GM18511 (cell line): ENCODE data around the gene KRTAP4-7.
"Not testable (repeated sequence)": the region's sequence is repeated elsewhere in the genome, so short reads cannot be mapped to it uniquely, and the experiment has no call there.

Experiments
- ATAC-seq: cut with Tn5 transposase; IDR thresholded peaks from one replicate; pipeline ENCODE4 v1.9.1; 2021; ENCODE audit warnings: mild to moderate bottlenecking, moderate library complexity; ENCODE audit not compliant: unreplicated experiment

The KRTAP4-7 gene

DNA sequence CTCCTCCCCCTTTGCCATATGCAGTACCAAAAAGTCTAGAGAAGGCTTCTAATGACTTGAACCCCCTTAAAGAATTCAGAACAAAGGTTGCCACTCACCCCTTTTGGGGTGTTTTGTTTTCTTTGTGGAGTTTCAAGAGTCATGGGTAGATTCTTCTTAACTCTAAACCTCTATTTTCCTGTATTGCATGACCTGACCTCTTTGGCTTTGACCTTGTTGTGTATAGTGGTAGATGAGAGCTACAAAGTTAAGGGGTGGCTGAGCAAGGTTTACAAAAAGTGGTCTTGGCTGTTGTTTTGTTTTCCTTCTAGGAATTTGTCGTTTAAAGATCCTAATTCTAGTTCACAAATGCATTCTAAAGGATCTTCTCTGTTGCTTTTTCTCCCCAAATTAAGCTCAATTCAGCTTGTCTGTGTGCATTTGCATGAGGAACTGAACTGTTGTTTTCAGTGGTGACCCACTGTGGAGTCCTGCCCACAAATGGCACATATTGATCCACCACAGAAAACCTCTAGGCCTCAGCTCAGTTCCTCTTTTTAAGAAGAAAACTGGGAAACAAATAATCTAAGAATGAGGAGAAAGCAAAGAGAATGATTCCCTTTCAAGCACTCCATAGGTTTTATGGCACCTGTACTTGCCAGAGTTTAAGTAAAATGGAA, 24.9 kb downstream of the KRTAP4-7 start:
- ATAC-seq, result not testable (repeated sequence)

DNA sequence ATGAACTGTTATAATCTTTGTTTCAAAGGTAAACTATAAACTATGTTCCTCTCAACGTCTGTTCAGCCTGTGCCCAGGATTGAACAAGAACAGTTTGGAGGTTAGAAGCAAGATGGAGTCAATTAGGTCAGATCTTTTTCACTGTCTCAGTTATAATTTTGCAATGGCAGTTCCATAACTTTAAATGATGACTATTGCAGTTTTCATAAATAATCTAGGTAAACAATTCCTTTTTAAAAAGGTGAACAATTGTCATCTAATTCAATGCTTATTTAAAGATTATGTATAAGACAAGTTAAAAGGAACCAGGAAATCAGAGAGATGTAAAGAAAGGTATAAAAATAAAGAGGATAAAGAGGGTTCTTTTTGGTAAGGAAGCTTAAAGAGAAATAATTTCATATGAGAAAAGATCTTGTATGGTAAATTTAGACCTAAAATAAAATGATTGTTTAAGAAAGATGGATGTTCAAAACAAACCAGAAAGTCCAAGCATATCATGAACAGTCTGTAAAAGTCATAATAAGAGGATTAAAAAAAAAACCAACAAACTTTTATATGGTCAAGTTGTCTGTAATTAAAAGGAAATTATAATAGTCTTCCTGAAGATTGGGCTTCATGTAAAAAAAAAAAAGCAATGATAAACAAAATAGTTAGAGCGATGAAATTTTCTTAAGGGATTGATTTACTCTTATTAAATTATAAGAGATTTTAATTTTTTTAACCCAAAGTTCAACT, 27.4 kb downstream of the KRTAP4-7 start:
- ATAC-seq, result no peak

DNA sequence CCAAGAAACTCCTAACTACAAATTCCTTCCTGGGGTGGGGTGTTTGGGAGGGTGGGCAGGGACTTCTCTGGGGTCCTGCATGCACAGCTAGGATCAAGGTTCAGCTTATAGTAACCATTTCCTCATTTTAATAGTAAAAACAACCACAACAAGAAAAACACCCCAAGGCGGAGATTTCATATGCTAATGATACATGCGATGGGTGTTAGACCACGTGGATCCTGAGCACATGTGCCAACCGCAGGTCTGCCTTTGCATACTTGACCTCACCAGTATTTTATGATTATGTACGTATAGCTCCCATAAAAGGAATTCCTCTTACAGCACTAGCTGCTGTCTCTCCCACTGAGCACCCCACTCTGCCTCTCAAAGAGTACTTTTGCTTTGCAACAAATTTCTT, 32.3 kb downstream of the KRTAP4-7 start:
- ATAC-seq, result no peak

DNA sequence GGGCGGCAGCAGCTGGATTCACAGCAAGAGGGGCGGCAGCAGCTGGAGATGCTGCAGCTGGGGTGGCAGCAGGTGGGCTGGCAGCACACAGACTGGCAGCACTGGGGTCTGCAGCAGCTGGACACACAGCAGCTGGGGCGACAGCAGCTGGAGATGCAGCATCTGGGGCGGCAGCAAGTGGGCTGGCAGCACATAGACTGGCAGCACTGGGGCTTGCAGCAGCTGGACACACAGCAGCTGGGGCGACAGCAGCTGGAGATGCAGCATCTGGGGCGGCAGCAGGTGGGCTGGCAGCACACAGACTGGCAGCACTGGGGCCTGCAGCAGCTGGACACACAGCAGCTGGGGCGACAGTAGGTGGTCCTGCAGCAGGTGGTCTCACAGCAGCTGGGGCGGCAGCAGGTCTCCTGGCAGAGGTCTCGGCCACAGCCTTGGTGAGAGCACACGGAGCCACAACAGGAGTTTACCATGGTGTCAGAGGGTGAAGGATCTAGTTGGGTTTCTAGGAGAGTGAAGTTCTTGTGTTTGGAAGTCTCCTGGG, 34.0 kb downstream of the KRTAP4-7 start, which contains the start of gene KRTAP4-11:
Gene KRTAP4-11, minus strand, starts transcription at position 528 of the 541 bp plus-strand sequence. Its CDS starts 58 bp downstream, at position 470.
- not testable (repeated sequence) for ATAC-seq

DNA sequence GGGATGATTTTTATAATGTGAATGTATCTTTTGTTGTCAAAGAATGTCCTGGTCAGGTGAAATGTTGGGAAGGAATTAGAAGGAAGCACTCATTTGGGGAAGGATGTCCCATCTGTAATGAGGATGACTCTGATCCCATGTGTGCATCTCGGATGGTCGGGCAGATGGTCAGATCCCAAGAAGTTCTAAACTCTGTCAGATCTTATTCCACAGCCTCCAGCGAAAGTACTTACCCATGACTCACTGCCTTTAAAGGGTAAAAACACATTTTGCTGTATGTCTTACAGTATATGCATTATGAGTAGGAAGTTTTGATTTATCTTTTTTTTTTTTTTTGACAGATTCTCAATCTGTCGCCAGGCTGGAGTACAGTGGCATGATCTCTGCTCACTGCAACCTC, 34.8 kb downstream of the KRTAP4-7 start:
- ATAC-seq, result no peak

DNA sequence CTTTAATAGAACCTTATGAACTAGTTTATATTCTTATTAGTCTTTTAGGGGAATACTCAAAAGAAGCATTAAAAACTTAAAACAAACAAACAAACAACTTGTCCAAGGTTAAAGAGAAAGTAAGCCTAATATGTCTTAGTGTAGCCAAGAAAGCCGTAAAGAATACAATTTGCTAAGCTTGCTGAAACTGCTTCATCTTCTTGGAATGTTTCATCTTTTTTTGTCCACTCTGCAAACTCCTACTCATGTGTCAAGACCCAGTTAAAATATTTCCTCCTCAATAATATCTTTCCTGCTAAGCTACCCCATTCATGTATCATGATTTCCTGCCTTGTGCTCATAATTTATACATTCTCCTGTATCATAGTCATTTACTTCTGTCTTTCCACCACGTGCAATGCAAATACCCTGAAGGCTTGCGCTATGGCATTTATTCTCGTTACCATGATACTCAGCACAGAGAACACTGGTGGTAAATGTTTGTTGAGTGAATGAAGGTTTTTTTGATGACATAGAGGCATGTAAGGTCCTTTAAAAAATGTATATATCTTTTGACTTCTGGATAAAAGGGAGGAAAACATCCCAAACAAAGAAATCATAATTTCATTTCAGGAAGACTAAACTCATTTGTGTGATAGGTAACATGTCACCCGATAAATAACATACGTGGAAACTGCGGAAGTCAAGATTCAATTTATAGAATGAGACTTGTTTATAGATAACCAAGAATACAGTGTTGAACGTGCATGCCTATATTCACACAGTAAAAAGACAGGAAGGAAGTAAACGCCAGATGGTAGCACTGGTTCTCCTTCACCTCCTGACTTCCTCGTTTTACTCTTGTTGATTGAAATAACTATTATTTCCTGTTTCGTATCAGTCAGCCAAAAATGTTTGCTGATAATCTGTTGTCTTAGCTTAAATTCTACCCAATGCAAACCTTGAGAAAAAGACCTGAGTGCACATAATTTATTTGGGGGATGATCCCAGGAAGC, 36.0 kb downstream of the KRTAP4-7 start:
- ATAC-seq, result not testable (repeated sequence)

DNA sequence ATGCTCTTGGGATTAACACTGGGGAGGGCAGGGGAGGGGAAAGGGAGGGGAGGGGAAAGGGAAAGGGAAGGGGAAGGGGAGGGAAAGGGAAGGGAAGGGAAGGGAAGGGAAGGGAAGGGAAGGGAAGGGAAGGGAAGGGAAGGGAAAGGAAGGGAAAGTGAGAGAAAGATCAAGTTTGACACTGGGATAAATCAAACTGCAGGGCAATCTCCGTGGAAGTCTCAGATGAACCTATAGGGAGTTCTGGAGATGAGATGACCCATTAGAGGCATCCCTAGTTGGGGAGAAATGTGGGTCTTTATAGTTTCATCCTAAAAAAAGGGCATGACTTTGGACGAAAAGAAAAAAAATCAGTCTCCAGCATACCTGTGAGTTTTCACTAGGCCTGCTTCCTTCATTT, 37.8 kb downstream of the KRTAP4-7 start:
- ATAC-seq, result no peak

DNA sequence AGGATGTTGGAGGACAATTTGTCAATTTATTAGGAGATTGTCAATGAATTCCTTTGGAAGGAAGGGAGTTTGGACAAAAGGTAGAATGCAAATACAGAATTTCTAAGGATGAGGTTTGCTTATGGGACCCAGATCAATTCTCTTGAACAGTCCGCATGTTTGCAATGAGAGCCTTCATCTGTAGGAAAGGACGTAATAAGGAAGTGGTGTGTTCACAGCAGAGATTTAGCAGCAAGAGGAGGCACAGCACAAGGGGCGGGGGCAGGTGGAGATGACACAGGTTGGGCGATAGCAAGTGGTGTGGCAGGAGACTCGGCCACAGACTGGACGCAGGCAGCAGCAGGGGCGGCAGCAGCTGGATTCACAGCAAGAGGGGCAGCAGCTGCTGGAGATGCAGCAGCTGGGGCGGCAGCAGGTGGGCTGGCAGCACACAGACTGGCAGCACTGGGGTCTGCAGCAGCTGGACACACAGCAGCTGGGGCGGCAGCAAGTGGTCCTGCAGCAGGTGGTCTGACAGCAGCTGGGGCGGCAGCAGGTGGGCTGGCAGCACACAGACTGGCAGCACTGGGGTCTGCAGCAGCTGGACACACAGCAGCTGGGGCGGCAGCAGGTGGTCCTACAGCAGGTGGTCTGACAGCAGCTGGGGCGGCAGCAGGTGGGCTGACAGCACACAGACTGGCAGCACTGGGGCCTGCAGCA, 39.5 kb downstream of the KRTAP4-7 start:
- ATAC-seq, result not testable (repeated sequence)

DNA sequence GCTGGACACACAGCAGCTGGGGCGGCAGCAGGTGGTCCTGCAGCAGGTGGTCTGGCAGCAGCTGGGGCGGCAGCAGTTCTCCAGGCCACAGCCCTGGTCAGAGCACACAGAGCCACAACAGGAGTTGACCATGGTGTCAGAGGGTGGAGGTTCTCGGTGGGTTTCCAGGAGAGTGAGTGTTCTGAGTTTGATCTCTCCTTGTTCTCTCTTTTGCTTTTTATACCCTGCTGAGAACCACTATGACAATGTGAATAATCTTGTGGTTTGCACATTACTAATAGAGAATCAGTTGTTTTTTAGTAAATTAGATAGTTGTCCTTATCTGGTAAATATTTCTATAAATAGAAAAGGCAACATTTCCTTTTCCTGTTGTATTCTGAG, 40.0 kb downstream of the KRTAP4-7 start, which contains the start of gene KRTAP4-12:
Gene KRTAP4-12, minus strand, starts transcription at position 192 of the 381 bp plus-strand sequence. Its CDS starts 60 bp downstream, at position 132.
- ATAC-seq, result not testable (repeated sequence)

DNA sequence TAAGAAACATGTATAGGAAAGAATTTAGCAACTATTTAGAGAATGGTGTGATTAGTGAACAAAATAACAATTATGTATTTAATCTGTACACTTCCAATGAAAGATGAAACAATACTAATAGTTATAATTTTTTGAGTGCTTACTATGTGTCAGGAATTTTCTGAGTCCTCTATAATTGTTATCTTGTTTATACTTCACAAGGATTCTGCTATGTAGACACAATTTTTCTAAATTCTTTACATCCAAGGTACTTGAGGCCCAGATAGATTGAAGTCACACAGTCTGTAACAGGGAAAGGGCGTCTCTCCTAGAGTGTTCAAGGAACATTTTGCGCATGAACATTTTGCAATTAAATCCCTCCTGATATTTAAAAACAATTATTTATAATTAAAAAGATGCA, 41.1 kb downstream of the KRTAP4-7 start:
- ATAC-seq, result no peak

DNA sequence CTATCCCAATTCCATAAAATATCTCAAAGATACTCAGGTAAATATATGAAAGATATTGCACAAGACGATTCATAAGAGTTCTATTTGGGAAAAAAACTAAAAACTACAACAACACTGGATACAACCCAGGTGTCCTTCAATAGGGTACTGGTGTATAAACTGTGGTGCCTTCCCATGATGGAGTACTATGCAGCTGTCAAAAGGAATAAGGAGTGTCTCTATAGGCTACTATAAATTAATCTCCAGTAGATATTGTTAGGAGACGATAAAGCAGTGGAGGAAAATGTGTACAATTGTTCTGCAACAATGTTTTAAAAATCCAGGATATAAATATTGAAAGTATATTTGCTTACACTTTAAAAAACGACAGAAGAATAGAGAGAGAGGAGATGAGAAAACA, 42.5 kb downstream of the KRTAP4-7 start:
- ATAC-seq, result no peak

DNA sequence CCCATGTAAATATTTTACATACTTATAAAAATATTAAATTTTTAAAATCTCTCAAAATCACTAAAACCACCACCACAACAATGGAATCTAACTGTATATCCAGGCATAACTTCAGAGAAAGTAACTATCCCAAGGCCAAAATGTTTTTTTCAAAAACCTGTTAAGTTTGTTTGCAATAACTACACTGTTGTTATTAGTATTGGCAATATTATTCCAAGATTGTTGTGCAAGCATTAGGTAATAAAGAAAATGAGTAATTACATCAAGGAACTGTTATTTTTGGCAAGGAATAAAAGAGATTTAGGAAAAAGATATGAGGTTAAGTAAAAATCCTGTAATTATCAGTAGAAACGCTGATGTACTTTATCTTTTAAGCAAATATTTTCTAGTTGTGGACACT, 43.4 kb downstream of the KRTAP4-7 start:
- ATAC-seq, result no peak

DNA sequence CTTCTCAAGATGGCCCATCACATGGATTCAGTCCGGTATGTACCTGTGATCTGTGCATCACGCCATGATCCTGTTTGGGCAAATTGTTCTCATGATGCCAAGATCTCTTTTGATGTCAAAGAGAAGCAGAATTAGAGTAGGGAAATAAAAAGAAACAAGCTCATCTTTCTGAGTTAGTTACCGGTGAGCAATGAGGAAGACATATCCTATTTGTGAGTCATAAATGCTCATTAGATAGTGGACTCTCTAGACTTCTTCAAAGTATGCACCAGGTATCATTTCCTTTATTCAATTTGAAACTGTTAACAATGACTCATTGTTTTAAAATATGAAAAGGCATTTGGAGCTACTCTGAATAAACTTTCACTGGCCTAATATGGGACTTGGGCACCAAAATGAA, 48.0 kb downstream of the KRTAP4-7 start:
- no peak for ATAC-seq

DNA sequence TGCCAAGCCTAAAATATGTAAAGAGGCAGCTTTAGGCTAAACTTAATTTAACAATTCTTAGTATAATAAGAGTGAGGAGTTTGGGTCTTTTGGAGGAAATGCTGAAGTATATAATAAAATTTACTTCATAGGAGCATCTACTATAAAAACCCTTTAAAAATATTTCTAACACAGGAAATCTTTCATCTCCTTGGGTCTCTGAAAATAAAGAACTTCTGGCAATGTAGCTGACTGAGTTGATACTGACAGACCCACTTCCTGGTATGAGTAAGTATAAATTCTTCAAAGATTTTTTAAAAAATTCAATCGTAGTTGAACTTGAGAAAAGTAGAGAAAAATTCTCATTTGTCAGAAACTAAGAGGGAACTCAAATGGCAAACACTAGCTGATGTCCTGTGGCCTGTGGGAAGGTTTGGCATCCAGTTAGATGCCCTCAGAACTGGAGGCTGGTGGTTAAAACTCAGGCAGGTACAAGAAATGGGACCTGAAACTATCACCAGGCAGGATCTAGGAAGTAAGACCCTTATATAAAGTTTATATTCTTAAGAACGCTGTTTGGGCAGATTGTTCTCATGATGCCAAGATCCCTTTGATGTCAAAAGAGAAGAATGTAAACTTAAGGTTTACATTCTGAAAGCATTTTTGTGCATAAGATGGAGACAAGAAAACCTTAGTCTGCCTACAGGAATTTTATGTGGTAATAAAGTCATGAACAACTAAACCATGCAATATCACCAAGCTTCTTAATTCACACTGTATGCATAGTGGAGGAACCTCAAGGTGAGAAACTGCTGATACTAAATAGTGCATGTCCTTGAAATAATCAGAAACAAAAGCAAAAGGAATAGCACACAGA, 50.2 kb downstream of the KRTAP4-7 start:
- ATAC-seq, result no peak
